Suprapubic skin (tissue), 3 donors: ENCODE data around the gene BAIAP3.

ENCODE experiments used
- POLR2A ChIP-seq, 2 donors: fragments of 450-650 bp; IDR thresholded peaks; one replicate each; pipeline ENCODE4 v1.6.1; 2017; ENCODE audit warnings: antibody characterized with exemption in 2 of 2, mild to moderate bottlenecking in 2 of 2, moderate library complexity in 2 of 2
- TF ChIP-seq, protein P1 (sequence below), 2 donors: fragments of 200-600 bp in 1 of 2; fragments of 450-650 bp in 1 of 2; sonication (generic) in 1 of 2; IDR thresholded peaks; one replicate each; pipeline ENCODE4 v1.5.1; 2016 to 2019; ENCODE audit warnings: antibody characterized with exemption in 2 of 2, mild to moderate bottlenecking in 1 of 2, moderate library complexity in 1 of 2

- TF ChIP-seq POLR2A (IDR thresholded peaks at IDR 0.05) = no peak
- TF ChIP-seq, protein P1, sequence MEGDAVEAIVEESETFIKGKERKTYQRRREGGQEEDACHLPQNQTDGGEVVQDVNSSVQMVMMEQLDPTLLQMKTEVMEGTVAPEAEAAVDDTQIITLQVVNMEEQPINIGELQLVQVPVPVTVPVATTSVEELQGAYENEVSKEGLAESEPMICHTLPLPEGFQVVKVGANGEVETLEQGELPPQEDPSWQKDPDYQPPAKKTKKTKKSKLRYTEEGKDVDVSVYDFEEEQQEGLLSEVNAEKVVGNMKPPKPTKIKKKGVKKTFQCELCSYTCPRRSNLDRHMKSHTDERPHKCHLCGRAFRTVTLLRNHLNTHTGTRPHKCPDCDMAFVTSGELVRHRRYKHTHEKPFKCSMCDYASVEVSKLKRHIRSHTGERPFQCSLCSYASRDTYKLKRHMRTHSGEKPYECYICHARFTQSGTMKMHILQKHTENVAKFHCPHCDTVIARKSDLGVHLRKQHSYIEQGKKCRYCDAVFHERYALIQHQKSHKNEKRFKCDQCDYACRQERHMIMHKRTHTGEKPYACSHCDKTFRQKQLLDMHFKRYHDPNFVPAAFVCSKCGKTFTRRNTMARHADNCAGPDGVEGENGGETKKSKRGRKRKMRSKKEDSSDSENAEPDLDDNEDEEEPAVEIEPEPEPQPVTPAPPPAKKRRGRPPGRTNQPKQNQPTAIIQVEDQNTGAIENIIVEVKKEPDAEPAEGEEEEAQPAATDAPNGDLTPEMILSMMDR (IDR thresholded peaks at IDR 0.05) = no peak
These were observed 15.0 kb downstream of the BAIAP3 start for GRCh38 chr16:1348441-1348840.
